MM.1S (cell line): ENCODE results near the gene DTYMK.

Experiments used
- DNase-seq: peaks from one replicate; pipeline ENCODE4 v3.0.0-alpha.2; 2015
- H2AFZ ChIP-seq: fragments of 300-600 bp; sonication (generic); 2 replicates; pipeline ENCODE4 v1.6.0; 2016; ENCODE audit warnings: antibody characterized with exemption, low read length
- H3F3A ChIP-seq: fragments of 300-600 bp; sonication (generic); 2 replicates; pipeline ENCODE4 v1.6.1; 2016; ENCODE audit warnings: mild to moderate bottlenecking, antibody characterized with exemption, low read length, moderate library complexity, mixed read lengths; ENCODE audit not compliant: insufficient read depth
- H3K27ac ChIP-seq: fragments of 300-600 bp; sonication (generic); 2 replicates; pipeline ENCODE4 v1.5.1; 2016; ENCODE audit warnings: mild to moderate bottlenecking, low read length
- H3K27me3 ChIP-seq: fragments of 300-600 bp; sonication (generic); replicated peaks from 2 replicates; pipeline ENCODE4 v1.6.0; 2016; ENCODE audit warnings: low read length; ENCODE audit not compliant: insufficient read depth
- H3K36me3 ChIP-seq: fragments of 300-600 bp; sonication (generic); replicated peaks from 2 replicates; pipeline ENCODE4 v1.6.1; 2016; ENCODE audit warnings: mild to moderate bottlenecking, low read length, mixed read lengths; ENCODE audit not compliant: insufficient read depth
- H3K4me1 ChIP-seq: fragments of 300-600 bp; sonication (generic); 2 replicates; pipeline ENCODE4 v1.6.1; 2016; ENCODE audit warnings: low read length, mixed read lengths
- H3K4me2 ChIP-seq: fragments of 300-600 bp; sonication (generic); 2 replicates; pipeline ENCODE4 v1.6.0; 2016; ENCODE audit warnings: low read depth, low read length
- H3K4me3 ChIP-seq: fragments of 300-600 bp; sonication (generic); 2 replicates; pipeline ENCODE4 v1.5.1; 2016; ENCODE audit warnings: low read length, mixed read lengths
- H3K79me2 ChIP-seq: fragments of 300-600 bp; sonication (generic); 2 replicates; pipeline ENCODE4 v1.6.1; 2016; ENCODE audit warnings: mixed run types, low read length, mixed read lengths
- H3K9ac ChIP-seq: fragments of 300-600 bp; sonication (generic); 2 replicates; pipeline ENCODE4 v1.6.1; 2016; ENCODE audit warnings: low read length, mixed read lengths
- H3K9me2 ChIP-seq: fragments of 300-600 bp; sonication (generic); replicated peaks from 2 replicates; pipeline ENCODE4 v1.6.1; 2016; ENCODE audit warnings: mild to moderate bottlenecking, low read length, mixed read lengths; ENCODE audit not compliant: insufficient read depth
- H3K9me3 ChIP-seq: fragments of 300-600 bp; sonication (generic); replicated peaks from 2 replicates; pipeline ENCODE4 v1.6.1; 2016; ENCODE audit warnings: mild to moderate bottlenecking, low read length, mixed read lengths; ENCODE audit not compliant: insufficient read depth
- H4K20me1 ChIP-seq: fragments of 300-600 bp; sonication (generic); 2 replicates; pipeline ENCODE4 v1.6.1; 2016; ENCODE audit warnings: mild to moderate bottlenecking, low read length, moderate library complexity, mixed read lengths; ENCODE audit not compliant: insufficient read depth
- CTCF ChIP-seq: fragments of 300-600 bp; sonication (generic); IDR thresholded peaks from 2 replicates; pipeline ENCODE4 v1.5.1; 2016; ENCODE audit warnings: antibody characterized with exemption, low read length, mixed read lengths
- EZH2 ChIP-seq: fragments of 300-600 bp; sonication (generic); optimal IDR thresholded peaks from 2 replicates; pipeline ENCODE3; 2017; ENCODE audit warnings: low read depth, mild to moderate bottlenecking, antibody characterized with exemption, low read length, mixed read lengths
- EZH2phosphoT487 ChIP-seq: fragments of 300-600 bp; sonication (generic); IDR thresholded peaks from 2 replicates; pipeline ENCODE4 v1.6.1; 2018; ENCODE audit warnings: antibody characterized with exemption, low read length

The DTYMK gene

GRCh38 chr2:241678784-241679540 lies 7.7 kb downstream of the DTYMK start:
- H2AFZ ChIP-seq: no peak overlapping the region
- H3K9me3 ChIP-seq: no peaks in the 10 kb centered on the region
- no peaks in the 10 kb centered on the region for H3F3A ChIP-seq
- no peak overlapping the region for H3K27ac ChIP-seq
- no peaks in the 10 kb centered on the region for H3K4me1 ChIP-seq
- H3K4me3 ChIP-seq: no peak overlapping the region
- no peak for DNase-seq
- no peak overlapping the region for H3K9ac ChIP-seq
- no peaks in the 10 kb centered on the region for H4K20me1 ChIP-seq
- H3K36me3 ChIP-seq: peaks cover under 1% of the 10 kb centered on the region
- H3K27me3 ChIP-seq: no peaks in the 10 kb centered on the region
- TF ChIP-seq EZH2: no peak
- TF ChIP-seq EZH2phosphoT487: no peak
- TF ChIP-seq CTCF: no peak
- peaks cover 23% of the 10 kb centered on the region for H3K79me2 ChIP-seq
- H3K4me2 ChIP-seq: no peak overlapping the region
- no peaks in the 10 kb centered on the region for H3K9me2 ChIP-seq

- Histone ChIP-seq H3K36me3 (no peaks in the 10 kb centered on the region; the same call in 1 of the 2 replicates), H3K79me2 (peaks cover 20% of the 10 kb centered on the region), H3K4me3 (no peak overlapping the region), H3K27me3 (no peaks in the 10 kb centered on the region), H3K4me2 (no peak overlapping the region), H4K20me1 (no peaks in the 10 kb centered on the region), H3K27ac (no peak overlapping the region), H3K4me1 (no peaks in the 10 kb centered on the region), H2AFZ (no peak overlapping the region), H3F3A (no peaks in the 10 kb centered on the region), H3K9me2 (no peaks in the 10 kb centered on the region), H3K9me3 (no peaks in the 10 kb centered on the region), H3K9ac (no peak overlapping the region)
- DNase-seq: no peak
- TF ChIP-seq CTCF (no peak), EZH2 (no peak), EZH2phosphoT487 (no peak)
These were observed 8.3 kb downstream of the DTYMK start for GRCh38 chr2:241678307-241678706.

- H4K20me1 ChIP-seq: no peaks in the 10 kb centered on the region
- H3K4me2 ChIP-seq: no peak overlapping the region
These were observed 9.2 kb downstream of the DTYMK start for GRCh38 chr2:241677392-241677791.

More at GRCh38 chr2:241677392-241677791, 9.2 kb downstream of the DTYMK start:
- H3K79me2 ChIP-seq: peaks cover 14% of the 10 kb centered on the region
- H3K36me3 ChIP-seq: no peaks in the 10 kb centered on the region; the same call in 1 of the 2 replicates
- no peaks in the 10 kb centered on the region for H3F3A ChIP-seq
- H3K4me3 ChIP-seq: no peak overlapping the region
- H3K27me3 ChIP-seq: no peaks in the 10 kb centered on the region
- TF ChIP-seq EZH2: no peak
- TF ChIP-seq CTCF: no peak
- TF ChIP-seq EZH2phosphoT487: no peak
- H2AFZ ChIP-seq: no peak overlapping the region
- no peaks in the 10 kb centered on the region for H3K4me1 ChIP-seq
- H3K27ac ChIP-seq: no peak overlapping the region
- no peak for DNase-seq
- H3K9me2 ChIP-seq: no peaks in the 10 kb centered on the region
- H3K9me3 ChIP-seq: no peaks in the 10 kb centered on the region
- no peak overlapping the region for H3K9ac ChIP-seq
